PC-3 (cell line): ENCODE data around the gene ATG14. TPM values are rescaled to one million over a fixed set of nuclear protein-coding genes. Genes with fewer than 3 reads are reported as not detected.
A peak's percentile ranks its signal among the peaks of the same experiment; 100 is the strongest.
"Not testable (repeated sequence)": the region's sequence is repeated elsewhere in the genome, so short reads cannot be mapped to it uniquely, and the experiment has no call there.

Source experiments
- ATAC-seq: fragments of 200-7000 bp; cut with Tn5 transposase; 2 replicates; pipeline ENCODE4 v1.9.1; 2020; ENCODE audit warnings: mild to moderate bottlenecking, moderate library complexity
- BruUV-seq: library from RNA; stranded (reverse); fragments of 400-500 nt; replicated peaks from 2 replicates; lab custom pipeline; 2021; lab: Mats Ljungman, UMichigan
- CTCF ChIA-PET: fragments of 300-600 bp; sonication (Branson Sonifier 250); formaldehyde crosslinking; loops from one replicate; lab custom pipeline; 2022; ENCODE audit warnings: antibody characterized with exemption; lab: Charles Lee
- POLR2A ChIA-PET: fragments of 300-600 bp; sonication (Branson Sonifier 250); formaldehyde crosslinking; loops from one replicate; lab custom pipeline; 2022; ENCODE audit warnings: antibody characterized with exemption; ENCODE audit not compliant: unreplicated experiment; lab: Charles Lee
- DNase-seq: peaks from one replicate; pipeline ENCODE4 v3.0.0-alpha.2; 2015
- H2AFZ ChIP-seq: fragments of 300-600 bp; sonication (generic); 2 replicates; pipeline ENCODE4 v1.6.0; 2016; ENCODE audit warnings: antibody characterized with exemption, low read length
- H3F3A ChIP-seq: fragments of 300-600 bp; sonication (generic); one replicate; pipeline ENCODE4 v1.6.0; 2017; ENCODE audit warnings: antibody characterized with exemption, low read length, control low read depth, mild to moderate bottlenecking; ENCODE audit not compliant: unreplicated experiment
- H3K27ac ChIP-seq: fragments of 300-600 bp; sonication (generic); 2 replicates; pipeline ENCODE4 v1.5.1; 2016; ENCODE audit warnings: mild to moderate bottlenecking, low read length
- H3K27me3 ChIP-seq: fragments of 300-600 bp; sonication (generic); 2 replicates; pipeline ENCODE4 v1.6.1; 2016; ENCODE audit warnings: low read length, mixed read lengths
- H3K36me3 ChIP-seq: fragments of 300-600 bp; sonication (generic); 2 replicates; pipeline ENCODE4 v1.6.1; 2016; ENCODE audit warnings: low read depth, mixed run types, low read length, mixed read lengths
- H3K4me1 ChIP-seq: fragments of 300-600 bp; sonication (generic); 2 replicates; pipeline ENCODE4 v1.5.1; 2016; ENCODE audit warnings: low read length; ENCODE audit not compliant: insufficient read depth
- H3K4me2 ChIP-seq: fragments of 300-600 bp; sonication (generic); 2 replicates; pipeline ENCODE4 v1.6.0; 2016; ENCODE audit warnings: low read length
- H3K4me3 ChIP-seq: fragments of 300-600 bp; sonication (generic); 2 replicates; pipeline ENCODE4 v1.5.1; 2016; ENCODE audit warnings: mild to moderate bottlenecking, low read length, mixed read lengths
- H3K79me2 ChIP-seq: fragments of 300-600 bp; sonication (generic); 2 replicates; pipeline ENCODE4 v1.6.1; 2017; ENCODE audit warnings: low read length, mixed read lengths
- H3K9ac ChIP-seq: fragments of 300-600 bp; sonication (generic); 2 replicates; pipeline ENCODE4 v1.6.0; 2016; ENCODE audit warnings: mild to moderate bottlenecking, low read length
- H3K9me2 ChIP-seq: fragments of 300-600 bp; sonication (generic); replicated peaks from 2 replicates; pipeline ENCODE4 v1.6.1; 2016; ENCODE audit warnings: mixed run types, low read length, mixed read lengths
- H3K9me3 ChIP-seq: fragments of 300-600 bp; sonication (generic); 2 replicates; pipeline ENCODE4 v1.6.1; 2016; ENCODE audit warnings: low read length, mixed read lengths
- H4K20me1 ChIP-seq: fragments of 300-600 bp; sonication (generic); 2 replicates; pipeline ENCODE4 v1.6.1; 2016; ENCODE audit warnings: low read length, mixed read lengths
- CTCF ChIP-seq: fragments of 300-600 bp; sonication (generic); conservative IDR thresholded peaks from 2 replicates; pipeline ENCODE4 v1.5.1; 2017; ENCODE audit warnings: antibody characterized with exemption, low read depth, mild to moderate bottlenecking, low read length
- EZH2 ChIP-seq: fragments of 300-600 bp; sonication (generic); IDR thresholded peaks from one replicate; pipeline ENCODE4 v1.6.1; 2017; ENCODE audit warnings: antibody characterized with exemption, mild to moderate bottlenecking, low read length; ENCODE audit not compliant: unreplicated experiment
- EZH2phosphoT487 ChIP-seq: fragments of 300-600 bp; sonication (generic); IDR thresholded peaks from 2 replicates; pipeline ENCODE4 v1.6.1; 2018; ENCODE audit warnings: mild to moderate bottlenecking, antibody characterized with exemption, low read length, borderline replicate concordance
- intact Hi-C: fragments of 100-400 bp; cut with micrococcal nuclease; formaldehyde crosslinking; loops from 2 replicates; pipeline ENCODE4 v1.9.0; 2023
- total RNA-seq: library from RNA; depleted of rRNA; stranded (reverse); fragments of >200 nt; gene quantifications from 2 replicates; pipeline ENCODE4 v1.2.3, GENCODE V29; 2014

ATG14 gene
- total RNA-seq, 1 experiment from 2014 or later = 20.2 TPM

DNA sequence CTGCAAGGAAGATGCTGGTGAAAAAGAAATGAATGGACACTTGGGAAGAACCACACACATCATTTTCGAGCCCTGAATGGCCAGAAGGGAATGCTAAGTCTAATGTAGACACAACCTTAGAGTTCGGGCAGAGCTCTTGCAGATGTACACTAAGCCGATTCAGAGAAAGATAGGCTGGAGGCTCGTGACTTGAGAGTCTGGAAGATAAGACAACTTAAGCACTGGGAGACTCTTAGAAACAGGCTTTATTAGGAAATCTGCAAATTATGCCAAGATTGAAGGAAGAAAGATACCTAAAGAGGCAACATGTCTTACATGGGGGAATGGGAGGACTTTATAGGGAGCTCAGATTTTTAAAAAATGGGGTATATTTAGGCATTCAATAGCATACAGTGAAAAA is 15.3 kb upstream of the ATG14 start:
- ATAC-seq (no peak), DNase-seq (no peak)
- Histone ChIP-seq H3K9ac (peak overlapping the region; percentile 24), H4K20me1 (no peaks in the 10 kb centered on the region), H3K27ac (peak overlapping the region; percentile 77), H3K9me2 (0 out of 2 replicates have a peak, but pooled peaks cover 4% of the 10 kb centered on the region), H3K27me3 (no peaks in the 10 kb centered on the region), H3K4me3 (peak overlapping the region; percentile 13; the same call in 1 of the 2 replicates), H2AFZ (0 out of 2 replicates have a peak overlapping the region, but pooled peaks have one; percentile 0), H3K4me2 (peak overlapping the region; percentile 52), H3K79me2 (no peaks in the 10 kb centered on the region), H3F3A (no peaks in the 10 kb centered on the region), H3K4me1 (peaks cover 33% of the 10 kb centered on the region), H3K36me3 (no peaks in the 10 kb centered on the region), H3K9me3 (no peaks in the 10 kb centered on the region)
- TF ChIP-seq CTCF (no peak), EZH2phosphoT487 (no peak), EZH2 (no peak)
- ChIA-PET CTCF (interaction anchor here (1.3 kb wide), 1 partner anchor 10 kb away, joined by 13 read pairs; no protein-coding TSS in a partner anchor), POLR2A (no interaction called here)
- intact Hi-C loops = loop anchor here (1.0 kb wide), 1 partner anchor 15 kb away; no protein-coding TSS in a partner anchor
- BruUV-seq = no TSS peak

DNA sequence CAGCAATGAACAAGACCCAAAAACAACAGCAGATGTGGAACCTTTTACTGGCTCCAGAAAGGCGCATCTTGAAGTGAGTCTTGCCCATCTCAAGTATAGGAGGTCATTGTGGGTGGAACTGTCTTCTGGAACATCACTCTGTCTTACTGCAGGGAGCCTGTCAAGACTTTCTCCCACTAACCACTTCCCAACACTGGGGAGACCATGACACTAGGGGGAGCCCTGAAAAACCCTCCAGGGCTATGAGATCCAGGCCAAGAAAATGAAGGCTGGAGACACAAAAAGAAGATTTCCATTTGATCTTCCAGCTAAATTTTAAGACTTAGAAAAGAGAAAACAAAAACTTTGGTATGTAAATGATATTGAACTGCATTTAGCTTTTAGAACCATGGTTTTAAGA is 13.5 kb upstream of the ATG14 start:
- no peak overlapping the region for H3K27ac ChIP-seq
- H3K36me3 ChIP-seq = no peaks in the 10 kb centered on the region
- ChIA-PET POLR2A (no interaction called here), CTCF (interaction anchor here (0.5 kb wide), 1 partner anchor 153 kb away, joined by 12 read pairs; no protein-coding TSS in a partner anchor)
- no peak overlapping the region for H3K4me2 ChIP-seq
- H2AFZ ChIP-seq = no peak overlapping the region
- H3K9me3 ChIP-seq = no peaks in the 10 kb centered on the region
- no peaks in the 10 kb centered on the region for H3F3A ChIP-seq
- no TSS peak for BruUV-seq
- TF ChIP-seq CTCF (no peak), EZH2phosphoT487 (no peak), EZH2 (no peak)
- intact Hi-C loops = no loop called here
- DNase-seq = no peak
- H3K4me3 ChIP-seq = no peak overlapping the region
- no peak for ATAC-seq
- H4K20me1 ChIP-seq = no peaks in the 10 kb centered on the region
- no peaks in the 10 kb centered on the region for H3K27me3 ChIP-seq
- H3K9ac ChIP-seq = no peak overlapping the region
- H3K4me1 ChIP-seq = peaks cover 33% of the 10 kb centered on the region
- 0 out of 2 replicates have a peak, but pooled peaks cover 4% of the 10 kb centered on the region for H3K9me2 ChIP-seq
- no peaks in the 10 kb centered on the region for H3K79me2 ChIP-seq

GRCh38 chr14:55423969-55424368 is 12.3 kb upstream of the ATG14 start:
- ATAC-seq (no peak), DNase-seq (no peak)
- Histone ChIP-seq H2AFZ (no peak overlapping the region), H3K9me3 (no peaks in the 10 kb centered on the region), H3K27me3 (no peaks in the 10 kb centered on the region), H4K20me1 (no peaks in the 10 kb centered on the region), H3K27ac (no peak overlapping the region), H3K9me2 (0 out of 2 replicates have a peak, but pooled peaks cover 4% of the 10 kb centered on the region), H3K4me2 (no peak overlapping the region), H3K4me3 (no peak overlapping the region), H3F3A (no peaks in the 10 kb centered on the region), H3K36me3 (no peaks in the 10 kb centered on the region), H3K9ac (no peak overlapping the region), H3K4me1 (peaks cover 24% of the 10 kb centered on the region), H3K79me2 (no peaks in the 10 kb centered on the region)
- ChIA-PET POLR2A (no interaction called here), CTCF (interaction anchor here (0.5 kb wide), 1 partner anchor 233 kb away, joined by 5 read pairs; the partner anchor contains the start of gene DLGAP5)
- intact Hi-C loops = no loop called here
- TF ChIP-seq CTCF = no peak
- no peak for TF ChIP-seq EZH2
- no peak for TF ChIP-seq EZH2phosphoT487
- no TSS peak for BruUV-seq

- intact Hi-C loops, ATAC-seq, H3K4me2 ChIP-seq, H3K27ac ChIP-seq, H4K20me1 ChIP-seq, H3K79me2 ChIP-seq, H3K36me3 ChIP-seq, H3K27me3 ChIP-seq, BruUV-seq, H3K9me3 ChIP-seq, H2AFZ ChIP-seq, DNase-seq, H3K9ac ChIP-seq, H3K4me3 ChIP-seq, H3F3A ChIP-seq, H3K9me2 ChIP-seq: not testable (repeated sequence)
- peaks cover 12% of the 10 kb centered on the region for H3K4me1 ChIP-seq
- CTCF ChIA-PET = interaction anchor here (0.6 kb wide), 1 partner anchor 50 kb away, joined by 3 read pairs; no protein-coding TSS in a partner anchor
- POLR2A ChIA-PET = interaction anchor here (0.7 kb wide), 1 partner anchor 48 kb away, joined by 3 read pairs; no protein-coding TSS in a partner anchor
Observed at GRCh38 chr14:55422338-55422737, 10.7 kb upstream of the ATG14 start.
